Stimulated activated CD8-positive, alpha-beta memory T cell treated with anti-CD3 and anti-CD28 coated beads, Interleukin-7, amount 100 ng/mL, for 4 hours (primary cell): ENCODE results near the gene SMAP1.

Experiments used
- DNase-seq, 2 donors: peaks; one replicate each; pipeline ENCODE4 v3.0.0-alpha.2; 2020; ENCODE audit warnings: low read depth in 2 of 2

The SMAP1 gene

GRCh38 chr6:70900047-70900446, 232.4 kb downstream of the SMAP1 start:
- DNase-seq = no peak

- DNase-seq = no peak
Observed at GRCh38 chr6:70901324-70901723, 233.6 kb downstream of the SMAP1 start.

- DNase-seq = no peak
Observed at GRCh38 chr6:70903665-70904452, 236.2 kb downstream of the SMAP1 start.

- no peak for DNase-seq
Observed at GRCh38 chr6:70905742-70906141, 238.1 kb downstream of the SMAP1 start.
